ENCODE data around the gene CCNI2. TPM values are rescaled to one million over a fixed set of nuclear protein-coding genes. Genes with fewer than 3 reads are reported as not detected.

CCNI2 gene
- total RNA-seq, 1 experiment from 2014 or later = 1.4 TPM

- no peak for DNase-seq (ENCODE audit: low read depth, low spot score)
- Histone ChIP-seq H3K9me3 (ENCODE audit: control insufficient read depth in 1 of 2, insufficient read depth in 1 of 2, low read depth in 1 of 2, low read length in 2 of 2) (no peaks in the 10 kb centered on the region), H4K20me1 (ENCODE audit: insufficient read depth) (no peaks in the 10 kb centered on the region), H3K4me2 (ENCODE audit: low read length) (no peak overlapping the region), H3K27me3 (ENCODE audit: insufficient read depth, low read length) (no peaks in the 10 kb centered on the region), H2AFZ (ENCODE audit: low read depth, low read length, poor library complexity, severe bottlenecking) (no peak overlapping the region), H3K4me1 (ENCODE audit: control insufficient read depth in 1 of 2, insufficient read depth in 2 of 2, low read length in 2 of 2) (peaks cover 12 to 24% of the 10 kb centered on the region in 2 experiments), H3K9ac (ENCODE audit: low read length) (no peak overlapping the region), H3K9me2 (ENCODE audit: insufficient read depth) (no peaks in the 10 kb centered on the region), H3K79me2 (ENCODE audit: insufficient read depth, low read length) (peaks cover 22% of the 10 kb centered on the region), H3K27ac (ENCODE audit: low read depth, low read length) (no peak overlapping the region), H3K36me3 (ENCODE audit: control insufficient read depth in 1 of 2, insufficient read depth in 2 of 2, low read length in 2 of 2) (no peaks in the 10 kb centered on the region), H3K4me3 (replicated peaks in 1 of 2; ENCODE audit: low read depth in 1 of 2, low read length in 2 of 2) (no peak overlapping the region)
- TF ChIP-seq POLR2A (IDR thresholded peaks at IDR 0.05; ENCODE audit: borderline replicate concordance, extremely low read depth, insufficient read depth, insufficient read length) (no peak), CBX3 (IDR thresholded peaks at IDR 0.05; ENCODE audit: low read depth) (no peak), MAX (IDR thresholded peaks at IDR 0.05) (no peak), REST (IDR thresholded peaks at IDR 0.05; ENCODE audit: low read depth) (no peak), YY1 (IDR thresholded peaks at IDR 0.05; ENCODE audit: extremely low read depth, insufficient replicate concordance, low read depth, low read length) (no peak), ZFX (IDR thresholded peaks at IDR 0.05) (no peak), TCF7L2 (IDR thresholded peaks at IDR 0.05; ENCODE audit: borderline replicate concordance, extremely low read depth, insufficient read depth, insufficient read length) (no peak), SRF (IDR thresholded peaks at IDR 0.05; ENCODE audit: low read depth) (no peak), FOSL1 (IDR thresholded peaks at IDR 0.05; ENCODE audit: low read depth) (no peak), ZBTB33 (IDR thresholded peaks at IDR 0.05; ENCODE audit: extremely low read depth, insufficient replicate concordance, low read length) (no peak), EGR1 (IDR thresholded peaks at IDR 0.05; ENCODE audit: low read depth) (no peak), CEBPB (IDR thresholded peaks at IDR 0.05; ENCODE audit: low read depth) (no peak), EZH2 (IDR thresholded peaks at IDR 0.05) (no peak)
- ChIA-PET RAD21 (ENCODE audit: low non-redundant PET in 1 of 2, low total read pairs in 2 of 2, uncharacterized antibody in 2 of 2, unreplicated experiment in 2 of 2) (no interaction called here), CTCF (no interaction called here), POLR2A (no interaction called here)
- no peak for ATAC-seq
- no TSS peak for BruUV-seq (replicated peaks)
- intact Hi-C loops (cut with micrococcal nuclease) = no loop called here
Observed at GRCh38 chr5:132773114-132773513, 25.9 kb downstream of the CCNI2 start.
